HCT116 (cell line): ENCODE measurements around the gene DIS3L2.

Experiments used
- CEBPB ChIP-seq: IDR thresholded peaks from 2 replicates; pipeline ENCODE4 v1.6.1; 2012; ENCODE audit warnings: low read depth
- CTCF ChIP-seq, 3 experiments: fragments of 200-600 bp in 1 of 3; sonication (generic) in 1 of 3; IDR thresholded peaks in 2 of 3; conservative IDR thresholded peaks in 1 of 3; 2 replicates each; pipeline ENCODE4 v1.5.1; 2012 to 2017; ENCODE audit warnings: low read depth in 2 of 3, low read length in 2 of 3, antibody characterized with exemption in 1 of 3, borderline replicate concordance in 1 of 3, control low read depth in 1 of 3, mild to moderate bottlenecking in 1 of 3, mixed read lengths in 1 of 3, mixed run types in 1 of 3, moderate library complexity in 1 of 3; ENCODE audit not compliant: insufficient read depth in 1 of 3
- EGR1 ChIP-seq: IDR thresholded peaks from 2 replicates; pipeline ENCODE4 v1.6.1; 2012; ENCODE audit warnings: low read depth
- EZH2 ChIP-seq: fragments of 200-600 bp; sonication (generic); IDR thresholded peaks from 2 replicates; pipeline ENCODE4 v1.6.1; 2017; ENCODE audit warnings: antibody characterized with exemption, mixed run types
- EZH2phosphoT487 ChIP-seq: fragments of 200-600 bp; IDR thresholded peaks from 2 replicates; pipeline ENCODE4 v1.6.1; 2018; ENCODE audit warnings: antibody characterized with exemption, borderline replicate concordance
- FOSL1 ChIP-seq: IDR thresholded peaks from 2 replicates; pipeline ENCODE4 v1.6.1; 2012; ENCODE audit warnings: low read depth
- POLR2A ChIP-seq: IDR thresholded peaks from 2 replicates; pipeline ENCODE4 v1.7.0; 2011; ENCODE audit warnings: borderline replicate concordance; ENCODE audit not compliant: insufficient read depth, insufficient read length; ENCODE audit errors: extremely low read depth
- POLR2AphosphoS5 ChIP-seq: IDR thresholded peaks from 2 replicates; pipeline ENCODE4 v1.6.1; 2011; ENCODE audit warnings: mild to moderate bottlenecking, low read depth, low read length, moderate library complexity
- RAD21 ChIP-seq: IDR thresholded peaks from 2 replicates; pipeline ENCODE4 v1.6.1; 2012; ENCODE audit warnings: low read depth, mild to moderate bottlenecking
- REST ChIP-seq: IDR thresholded peaks from 2 replicates; pipeline ENCODE4 v1.6.1; 2012; ENCODE audit warnings: low read depth
- SIN3A ChIP-seq: IDR thresholded peaks from 2 replicates; pipeline ENCODE4 v1.6.1; 2012; ENCODE audit warnings: low read depth
- TCF7L2 ChIP-seq: IDR thresholded peaks from 2 replicates; pipeline ENCODE4 v1.7.0; 2011; ENCODE audit warnings: borderline replicate concordance, inconsistent platforms; ENCODE audit not compliant: insufficient read depth, insufficient read length; ENCODE audit errors: extremely low read depth
- YY1 ChIP-seq: IDR thresholded peaks from 2 replicates; pipeline ENCODE4 v1.6.1; 2011; ENCODE audit warnings: low read length, low read depth, moderate library complexity, mild to moderate bottlenecking; ENCODE audit not compliant: insufficient replicate concordance; ENCODE audit errors: extremely low read depth
- ZNF274 ChIP-seq: fragments of 200-500 bp; sonication (Bioruptor generic); IDR thresholded peaks from 2 replicates; pipeline ENCODE4 v1.6.1; 2014; ENCODE audit warnings: mild to moderate bottlenecking, low read depth, low read length, inconsistent platforms

- no peak for TF ChIP-seq REST
- no peak for TF ChIP-seq CTCF (IDR thresholded peaks at IDR 0.05 in 2 of 3, conservative IDR thresholded peaks at IDR 0.05 in 1 of 3; ENCODE audit: borderline replicate concordance in 1 of 3, insufficient read depth in 1 of 3, low read depth in 2 of 3, low read length in 2 of 3)
- no peak for TF ChIP-seq EGR1
- no peak for TF ChIP-seq ZNF274
- TF ChIP-seq EZH2, result no peak
- TF ChIP-seq POLR2A, result no peak
- TF ChIP-seq FOSL1, result no peak
- no peak for TF ChIP-seq POLR2AphosphoS5
- TF ChIP-seq RAD21, result no peak
- no peak for TF ChIP-seq TCF7L2
- no peak for TF ChIP-seq YY1
- no peak for TF ChIP-seq SIN3A
- no peak for TF ChIP-seq EZH2phosphoT487
- no peak for TF ChIP-seq CEBPB
Observed at GRCh38 chr2:232053777-232054176, 92.3 kb downstream of the DIS3L2 start.
